PC-9 (cell line): ENCODE data around the gene PRAF2. TPM values are rescaled to one million over a fixed set of nuclear protein-coding genes. Genes with fewer than 3 reads are reported as not detected.

ENCODE experiments used
- BruUV-seq: library from RNA; stranded (reverse); fragments of 400-500 nt; replicated peaks from 2 replicates; lab custom pipeline; 2021; lab: Mats Ljungman, UMichigan
- CTCF ChIA-PET: fragments of 300-600 bp; sonication (Branson Sonifier 250); formaldehyde crosslinking; loops from one replicate; lab custom pipeline; 2022; ENCODE audit warnings: antibody characterized with exemption; lab: Charles Lee
- POLR2A ChIA-PET: fragments of 300-600 bp; sonication (Branson Sonifier 250); formaldehyde crosslinking; loops from one replicate; lab custom pipeline; 2022; ENCODE audit warnings: antibody characterized with exemption; ENCODE audit not compliant: unreplicated experiment; lab: Charles Lee
- DNase-seq, 2 experiments: peaks; one replicate each; pipeline versions ENCODE4 v3.0.0 to v3.0.0-alpha.2; 2015 to 2022; ENCODE audit warnings: mixed read lengths in 1 of 2
- H2AFZ ChIP-seq: fragments of 200-600 bp; sonication (generic); 2 replicates; pipeline ENCODE4 v1.8.1; 2017; ENCODE audit warnings: antibody characterized with exemption
- H3F3A ChIP-seq: fragments of 200-600 bp; sonication (generic); 2 replicates; pipeline ENCODE4 v1.8.1; 2017; ENCODE audit warnings: antibody characterized with exemption, mild to moderate bottlenecking, low read depth; ENCODE audit not compliant: insufficient read depth
- H3K27ac ChIP-seq: fragments of 200-600 bp; sonication (generic); 2 replicates; pipeline ENCODE4 v1.6.1; 2016; ENCODE audit warnings: mixed run types
- H3K27me3 ChIP-seq: fragments of 200-600 bp; sonication (generic); 2 replicates; pipeline ENCODE4 v1.6.1; 2016; ENCODE audit warnings: low read depth, mixed run types; ENCODE audit not compliant: insufficient read depth
- H3K36me3 ChIP-seq: fragments of 200-600 bp; sonication (generic); 2 replicates; pipeline ENCODE4 v1.6.1; 2016; ENCODE audit warnings: low read depth, mixed run types
- H3K4me1 ChIP-seq: fragments of 200-600 bp; sonication (generic); replicated peaks from 2 replicates; pipeline ENCODE4 v1.6.1; 2016; ENCODE audit warnings: mixed run types; ENCODE audit not compliant: insufficient read depth
- H3K4me2 ChIP-seq: fragments of 200-600 bp; sonication (generic); 2 replicates; pipeline ENCODE4 v1.6.1; 2017; ENCODE audit warnings: mixed run types
- H3K4me3 ChIP-seq: fragments of 200-600 bp; sonication (generic); 2 replicates; pipeline ENCODE4 v1.6.1; 2016; ENCODE audit warnings: mixed run types
- H3K79me2 ChIP-seq: fragments of 200-600 bp; sonication (generic); 2 replicates; pipeline ENCODE4 v1.6.1; 2017; ENCODE audit warnings: low read depth, mixed run types
- H3K9me2 ChIP-seq: fragments of 200-600 bp; sonication (generic); 2 replicates; pipeline ENCODE4 v1.8.1; 2017; ENCODE audit warnings: mild to moderate bottlenecking; ENCODE audit not compliant: insufficient read depth
- H3K9me3 ChIP-seq: fragments of 200-600 bp; sonication (generic); 2 replicates; pipeline ENCODE4 v1.8.1; 2016; ENCODE audit warnings: low read depth; ENCODE audit not compliant: insufficient read depth
- H4K20me1 ChIP-seq: fragments of 200-600 bp; sonication (generic); 2 replicates; pipeline ENCODE4 v1.8.1; 2017; ENCODE audit not compliant: insufficient read depth
- EZH2 ChIP-seq: fragments of 200-600 bp; sonication (generic); IDR thresholded peaks from 2 replicates; pipeline ENCODE4 v1.8.0; 2017; ENCODE audit warnings: antibody characterized with exemption, low read depth
- intact Hi-C: fragments of 100-400 bp; cut with micrococcal nuclease; formaldehyde crosslinking; loops from one replicate; pipeline ENCODE4 v1.10.0; 2022; ENCODE audit not compliant: unreplicated experiment
- total RNA-seq: library from RNA; stranded (reverse); gene quantifications from 2 replicates; pipeline ENCODE4 v1.2.3, GENCODE V29; 2021
- TF ChIP-seq, protein P1 (sequence below): fragments of 200-600 bp; sonication (generic); conservative IDR thresholded peaks from 2 replicates; pipeline ENCODE4 v1.6.1; 2017; ENCODE audit warnings: mixed run types, antibody characterized with exemption, mild to moderate bottlenecking, moderate library complexity

Gene PRAF2
- total RNA-seq, 1 experiment from 2014 or later: 12.8 TPM

DNA sequence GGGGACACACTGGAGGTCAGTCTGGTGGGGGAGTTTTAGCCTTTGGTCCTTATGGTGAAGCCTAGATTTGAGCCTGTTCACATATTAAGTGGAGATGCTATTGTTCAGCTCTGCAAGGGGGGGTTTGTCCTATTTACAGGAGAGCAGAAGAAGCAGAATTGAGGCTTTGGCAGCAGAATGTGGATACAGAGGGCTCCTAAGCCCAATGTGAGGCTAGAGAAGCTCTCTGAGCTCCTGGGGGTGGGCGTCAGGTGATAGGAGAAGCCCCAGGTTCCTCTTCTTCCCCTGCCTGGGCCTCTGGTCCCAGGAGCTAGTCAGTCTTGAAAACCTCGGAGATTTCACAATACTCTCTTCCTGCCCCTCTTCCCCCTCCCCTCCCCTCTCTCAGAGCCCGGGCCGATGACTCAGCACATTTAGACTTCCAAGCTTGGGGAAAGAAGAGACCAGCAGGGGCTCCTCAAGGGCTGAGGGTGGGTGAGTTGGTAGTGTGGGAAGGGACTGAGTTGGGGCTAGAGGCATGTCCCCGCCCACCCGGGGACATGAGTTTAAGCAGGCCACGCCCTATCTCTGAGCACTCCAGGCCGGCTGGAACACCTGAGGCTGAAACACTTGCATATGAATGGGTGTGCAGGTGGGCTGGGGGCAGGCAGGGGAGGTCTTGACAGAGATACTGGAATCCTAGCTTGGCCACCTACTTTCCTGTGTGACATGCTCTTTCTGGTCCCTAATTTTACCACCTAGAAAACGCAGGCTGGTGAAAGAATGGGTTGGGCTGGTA, 34.0 kb downstream of the PRAF2 start:
- BruUV-seq: no TSS peak
- Histone ChIP-seq H4K20me1 (no peaks in the 10 kb centered on the region), H3K27ac (peak overlapping the region; percentile 75), H3K79me2 (peaks cover 26% of the 10 kb centered on the region), H3F3A (no peaks in the 10 kb centered on the region), H2AFZ (no peak overlapping the region), H3K9me2 (no peaks in the 10 kb centered on the region), H3K4me2 (peak overlapping the region; percentile 69), H3K27me3 (no peaks in the 10 kb centered on the region), H3K9me3 (no peaks in the 10 kb centered on the region), H3K4me3 (peak overlapping the region; percentile 58; the same call in 1 of the 2 replicates), H3K36me3 (no peaks in the 10 kb centered on the region), H3K4me1 (peaks cover 17% of the 10 kb centered on the region)
- TF ChIP-seq EZH2: no peak
- peak; percentile 75 to 84 for DNase-seq
- ChIA-PET POLR2A (interaction anchor here (0.7 kb wide), 1 partner anchor 547 kb away, joined by 4 read pairs; no protein-coding TSS in a partner anchor), CTCF (interaction anchor here (0.6 kb wide), 1 partner anchor 66 kb away, joined by 6 read pairs; no protein-coding TSS in a partner anchor)
- intact Hi-C loops: loop anchor here (5.0 to 10.0 kb wide), 5 partner anchors 37 to 277 kb away; partner anchors contain the start of genes GLOD5, GRIPAP1, OTUD5 and PRICKLE3

DNA sequence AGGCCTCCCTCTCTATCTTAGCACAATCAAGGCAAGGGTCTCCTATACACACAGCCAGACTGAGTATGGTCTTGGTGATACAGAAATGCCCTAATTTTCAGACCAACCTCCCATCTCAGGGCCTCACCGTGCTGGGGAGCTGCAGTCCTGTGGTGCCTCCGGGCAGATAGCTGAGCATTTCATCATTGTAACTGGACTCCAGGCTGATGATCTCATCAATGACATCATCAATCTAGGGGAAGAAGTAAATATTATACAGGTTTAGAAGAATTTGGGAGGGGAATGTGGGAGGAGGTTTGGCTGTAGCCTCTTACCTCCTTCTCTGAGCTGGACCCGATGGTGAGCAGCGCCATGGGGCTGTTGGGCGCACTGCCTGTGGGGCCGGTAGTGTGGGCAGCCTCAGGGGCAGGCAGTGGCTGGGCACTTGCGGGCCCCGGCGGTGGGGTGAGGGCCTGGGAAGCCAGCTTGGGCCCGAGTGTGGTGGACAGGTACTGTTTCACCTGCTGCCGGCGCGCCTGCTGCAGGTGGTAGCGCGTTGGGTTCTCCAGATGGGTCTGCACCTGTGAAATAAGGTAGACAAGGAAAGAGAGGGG, 35.8 kb downstream of the PRAF2 start:
- no peaks in the 10 kb centered on the region for H4K20me1 ChIP-seq
- no peaks in the 10 kb centered on the region for H3K27me3 ChIP-seq
- H2AFZ ChIP-seq: no peak overlapping the region
- no peaks in the 10 kb centered on the region for H3F3A ChIP-seq
- peak overlapping the region; percentile 36; the same call in 1 of the 2 replicates for H3K4me2 ChIP-seq
- ChIA-PET POLR2A (no interaction called here), CTCF (interaction anchor here (0.5 kb wide), 1 partner anchor 36 kb away, joined by 3 read pairs; the partner anchor contains the start of gene GRIPAP1)
- H3K9me3 ChIP-seq: no peaks in the 10 kb centered on the region
- intact Hi-C loops: no loop called here
- BruUV-seq: no TSS peak
- H3K36me3 ChIP-seq: no peaks in the 10 kb centered on the region
- peaks cover 26% of the 10 kb centered on the region for H3K79me2 ChIP-seq
- peaks cover 17% of the 10 kb centered on the region for H3K4me1 ChIP-seq
- DNase-seq: peak in 1 of 2 experiments; percentile 58
- peak overlapping the region; percentile 63 for H3K27ac ChIP-seq
- no peak overlapping the region for H3K4me3 ChIP-seq
- no peaks in the 10 kb centered on the region for H3K9me2 ChIP-seq
- TF ChIP-seq, protein P1, sequence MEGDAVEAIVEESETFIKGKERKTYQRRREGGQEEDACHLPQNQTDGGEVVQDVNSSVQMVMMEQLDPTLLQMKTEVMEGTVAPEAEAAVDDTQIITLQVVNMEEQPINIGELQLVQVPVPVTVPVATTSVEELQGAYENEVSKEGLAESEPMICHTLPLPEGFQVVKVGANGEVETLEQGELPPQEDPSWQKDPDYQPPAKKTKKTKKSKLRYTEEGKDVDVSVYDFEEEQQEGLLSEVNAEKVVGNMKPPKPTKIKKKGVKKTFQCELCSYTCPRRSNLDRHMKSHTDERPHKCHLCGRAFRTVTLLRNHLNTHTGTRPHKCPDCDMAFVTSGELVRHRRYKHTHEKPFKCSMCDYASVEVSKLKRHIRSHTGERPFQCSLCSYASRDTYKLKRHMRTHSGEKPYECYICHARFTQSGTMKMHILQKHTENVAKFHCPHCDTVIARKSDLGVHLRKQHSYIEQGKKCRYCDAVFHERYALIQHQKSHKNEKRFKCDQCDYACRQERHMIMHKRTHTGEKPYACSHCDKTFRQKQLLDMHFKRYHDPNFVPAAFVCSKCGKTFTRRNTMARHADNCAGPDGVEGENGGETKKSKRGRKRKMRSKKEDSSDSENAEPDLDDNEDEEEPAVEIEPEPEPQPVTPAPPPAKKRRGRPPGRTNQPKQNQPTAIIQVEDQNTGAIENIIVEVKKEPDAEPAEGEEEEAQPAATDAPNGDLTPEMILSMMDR: no peak
- no peak for TF ChIP-seq EZH2

DNA sequence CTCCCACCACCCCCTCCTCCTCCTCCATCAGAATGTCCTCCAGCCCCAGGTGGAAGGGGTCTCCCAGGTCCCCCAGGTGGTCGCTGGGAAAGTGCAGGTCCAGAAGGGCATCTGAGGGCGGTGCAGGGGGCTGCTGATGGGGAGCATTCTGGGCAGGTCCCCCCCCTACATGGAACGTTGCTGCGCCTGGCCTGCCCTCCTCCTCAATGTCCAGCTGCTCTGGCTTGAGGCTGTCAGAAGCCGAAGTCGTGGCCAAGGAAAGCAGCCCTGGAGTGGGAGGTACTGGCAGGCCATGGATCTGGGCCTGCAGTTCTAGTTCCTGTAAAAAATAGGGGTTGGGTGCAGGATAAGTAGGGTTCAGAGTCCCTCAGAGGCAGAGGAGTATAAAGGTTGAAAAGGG, 43.5 kb downstream of the PRAF2 start:
- Histone ChIP-seq H3K4me1 (no peaks in the 10 kb centered on the region), H3K36me3 (no peaks in the 10 kb centered on the region), H4K20me1 (no peaks in the 10 kb centered on the region), H3K9me3 (no peaks in the 10 kb centered on the region), H3K79me2 (no peaks in the 10 kb centered on the region), H3K4me3 (no peak overlapping the region), H2AFZ (no peak overlapping the region), H3K27me3 (no peaks in the 10 kb centered on the region), H3F3A (no peaks in the 10 kb centered on the region), H3K4me2 (no peak overlapping the region), H3K27ac (no peak overlapping the region), H3K9me2 (no peaks in the 10 kb centered on the region)
- DNase-seq: no peak
- no peak for TF ChIP-seq EZH2
- TF ChIP-seq, protein P1: no peak
- intact Hi-C loops: no loop called here
- BruUV-seq: no TSS peak
- POLR2A ChIA-PET: no interaction called here
- CTCF ChIA-PET: no interaction called here
